PC-3 (cell line): Measurements from ENCODE around the gene IRGQ.

Experiments used
- CTCF ChIP-seq: fragments of 300-600 bp; sonication (generic); conservative IDR thresholded peaks from 2 replicates; pipeline ENCODE4 v1.5.1; 2017; ENCODE audit warnings: antibody characterized with exemption, low read depth, mild to moderate bottlenecking, low read length
- EZH2 ChIP-seq: fragments of 300-600 bp; sonication (generic); IDR thresholded peaks from one replicate; pipeline ENCODE4 v1.6.1; 2017; ENCODE audit warnings: antibody characterized with exemption, mild to moderate bottlenecking, low read length; ENCODE audit not compliant: unreplicated experiment
- EZH2phosphoT487 ChIP-seq: fragments of 300-600 bp; sonication (generic); IDR thresholded peaks from 2 replicates; pipeline ENCODE4 v1.6.1; 2018; ENCODE audit warnings: mild to moderate bottlenecking, antibody characterized with exemption, low read length, borderline replicate concordance

GRCh38 chr19:43562226-43562697, 33.7 kb downstream of the IRGQ start:
- no peak for TF ChIP-seq CTCF
- no peak for TF ChIP-seq EZH2
- TF ChIP-seq EZH2phosphoT487: no peak
